Measurements from ENCODE around the gene ZNF423.

The ZNF423 gene

DNA sequence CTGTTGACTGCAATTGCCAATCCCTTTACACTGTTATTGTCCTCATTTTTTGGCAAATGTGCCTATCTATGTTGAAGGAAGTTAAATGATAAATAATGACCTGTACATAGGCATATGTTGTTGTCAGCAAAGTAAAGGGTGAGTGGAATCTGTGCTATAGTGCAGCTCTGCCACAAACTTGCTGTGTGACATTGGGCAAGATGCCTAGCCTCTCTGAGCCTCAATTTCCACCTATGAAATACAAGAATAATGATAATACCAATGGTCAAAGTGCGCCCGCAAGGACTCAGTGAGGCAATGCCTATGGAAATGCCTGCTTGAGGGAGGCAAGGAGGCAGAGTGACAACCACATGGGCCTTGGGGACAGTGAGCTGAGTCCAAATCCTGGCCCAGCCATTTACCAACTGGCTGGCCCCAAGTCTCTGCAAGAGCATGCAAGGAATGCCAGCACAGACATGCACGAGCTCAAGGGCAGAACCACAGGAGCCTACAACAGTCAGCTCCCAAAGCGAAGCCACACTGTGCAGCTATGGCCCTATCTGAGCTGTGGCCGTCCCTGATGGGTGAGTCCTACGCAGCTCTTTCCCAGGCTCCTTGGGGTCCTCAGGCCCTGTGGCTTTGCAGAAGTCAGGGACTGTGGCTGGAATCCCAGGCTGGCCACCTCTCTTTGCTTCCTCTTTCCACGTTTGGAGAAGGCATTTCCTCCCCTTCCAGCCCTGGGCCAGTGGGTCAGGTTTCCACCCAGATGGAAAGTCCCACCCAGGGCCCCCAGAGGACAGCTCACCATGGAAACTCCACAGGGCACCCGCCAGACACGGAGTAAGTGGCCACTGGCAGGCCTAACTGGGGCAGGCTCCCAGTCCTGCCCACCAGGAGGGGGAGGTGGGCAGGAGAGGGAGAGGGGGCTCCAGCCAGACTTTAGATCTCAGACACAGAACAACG, 82.1 kb downstream of the ZNF423 start:
- H3K79me2 ChIP-seq = no peaks in the 10 kb centered on the region
- no peak overlapping the region for H3K4me2 ChIP-seq (ENCODE audit: low read length)
- no peaks in the 10 kb centered on the region for H3K9me3 ChIP-seq (ENCODE audit: control insufficient read depth, low read length)
- H3K9ac ChIP-seq = no peak overlapping the region
- no peak overlapping the region for H3K4me3 ChIP-seq (ENCODE audit: low read depth, low read length)
- no peak overlapping the region for H2AFZ ChIP-seq
- no peaks in the 10 kb centered on the region for H3K4me1 ChIP-seq
- H3K27me3 ChIP-seq (ENCODE audit: control insufficient read depth, insufficient read depth, low read length) = no peaks in the 10 kb centered on the region
- H3K36me3 ChIP-seq (ENCODE audit: control insufficient read depth, insufficient read depth, low read length) = no peaks in the 10 kb centered on the region
- TF ChIP-seq, protein P1, sequence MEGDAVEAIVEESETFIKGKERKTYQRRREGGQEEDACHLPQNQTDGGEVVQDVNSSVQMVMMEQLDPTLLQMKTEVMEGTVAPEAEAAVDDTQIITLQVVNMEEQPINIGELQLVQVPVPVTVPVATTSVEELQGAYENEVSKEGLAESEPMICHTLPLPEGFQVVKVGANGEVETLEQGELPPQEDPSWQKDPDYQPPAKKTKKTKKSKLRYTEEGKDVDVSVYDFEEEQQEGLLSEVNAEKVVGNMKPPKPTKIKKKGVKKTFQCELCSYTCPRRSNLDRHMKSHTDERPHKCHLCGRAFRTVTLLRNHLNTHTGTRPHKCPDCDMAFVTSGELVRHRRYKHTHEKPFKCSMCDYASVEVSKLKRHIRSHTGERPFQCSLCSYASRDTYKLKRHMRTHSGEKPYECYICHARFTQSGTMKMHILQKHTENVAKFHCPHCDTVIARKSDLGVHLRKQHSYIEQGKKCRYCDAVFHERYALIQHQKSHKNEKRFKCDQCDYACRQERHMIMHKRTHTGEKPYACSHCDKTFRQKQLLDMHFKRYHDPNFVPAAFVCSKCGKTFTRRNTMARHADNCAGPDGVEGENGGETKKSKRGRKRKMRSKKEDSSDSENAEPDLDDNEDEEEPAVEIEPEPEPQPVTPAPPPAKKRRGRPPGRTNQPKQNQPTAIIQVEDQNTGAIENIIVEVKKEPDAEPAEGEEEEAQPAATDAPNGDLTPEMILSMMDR (IDR thresholded peaks at IDR 0.05) = no peak
- H3K27ac ChIP-seq = peak overlapping the region; percentile 11

DNA sequence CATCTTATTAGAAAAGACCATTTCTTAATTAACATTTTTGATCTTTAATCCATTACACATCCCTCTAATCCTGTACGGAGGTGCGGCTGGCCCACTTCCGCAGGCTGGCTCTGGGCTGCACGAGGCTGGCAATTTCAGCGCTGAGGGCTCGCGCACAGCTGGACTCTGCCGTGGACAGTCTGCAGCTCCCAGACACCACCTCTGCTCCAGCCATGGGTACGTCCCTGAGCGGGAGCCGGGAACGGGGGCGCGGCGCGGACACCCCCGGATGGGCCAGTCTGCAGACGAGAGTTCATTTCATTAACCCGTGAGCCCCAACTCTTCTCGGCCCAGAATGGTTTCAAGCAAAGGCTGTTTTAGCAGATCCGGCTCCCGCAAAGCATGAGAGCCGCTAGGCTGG, 87.9 kb downstream of the ZNF423 start:
- Histone ChIP-seq H3K27ac (no peak overlapping the region), H3K79me2 (no peaks in the 10 kb centered on the region), H3K4me3 (ENCODE audit: low read depth, low read length) (no peak overlapping the region), H2AFZ (no peak overlapping the region), H3K9me3 (ENCODE audit: control insufficient read depth, low read length) (no peaks in the 10 kb centered on the region), H3K27me3 (ENCODE audit: control insufficient read depth, insufficient read depth, low read length) (no peaks in the 10 kb centered on the region), H3K4me1 (no peaks in the 10 kb centered on the region), H3K36me3 (ENCODE audit: control insufficient read depth, insufficient read depth, low read length) (no peaks in the 10 kb centered on the region), H3K9ac (no peak overlapping the region), H3K4me2 (ENCODE audit: low read length) (no peak overlapping the region)
- TF ChIP-seq, protein P1 (IDR thresholded peaks at IDR 0.05) = no peak

DNA sequence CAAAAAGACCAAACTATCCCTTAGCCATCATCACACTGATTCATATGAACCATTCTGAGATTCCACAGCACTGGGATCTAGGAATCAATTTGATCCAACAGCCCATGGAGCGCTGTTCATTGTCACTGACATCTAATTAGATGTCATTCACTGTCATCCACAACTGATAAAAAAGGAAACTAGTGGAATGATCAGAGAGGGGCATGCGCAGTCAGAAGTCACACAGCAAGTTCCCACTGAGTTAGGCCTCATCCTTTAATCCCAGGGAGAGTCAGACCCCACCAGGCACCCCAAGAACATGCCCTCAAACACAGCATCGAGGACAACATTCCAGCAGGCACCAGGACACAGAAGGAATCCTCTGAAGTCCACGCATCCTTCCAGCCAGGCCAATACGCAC, 88.5 kb downstream of the ZNF423 start:
- Histone ChIP-seq H3K4me3 (ENCODE audit: low read depth, low read length) (no peak overlapping the region), H3K79me2 (no peaks in the 10 kb centered on the region), H2AFZ (no peak overlapping the region), H3K9me3 (ENCODE audit: control insufficient read depth, low read length) (no peaks in the 10 kb centered on the region), H3K36me3 (ENCODE audit: control insufficient read depth, insufficient read depth, low read length) (no peaks in the 10 kb centered on the region), H3K27ac (no peak overlapping the region), H3K9ac (no peak overlapping the region), H3K4me2 (ENCODE audit: low read length) (no peak overlapping the region), H3K4me1 (no peaks in the 10 kb centered on the region), H3K27me3 (ENCODE audit: control insufficient read depth, insufficient read depth, low read length) (no peaks in the 10 kb centered on the region)
- TF ChIP-seq, protein P1 (IDR thresholded peaks at IDR 0.05) = no peak

DNA sequence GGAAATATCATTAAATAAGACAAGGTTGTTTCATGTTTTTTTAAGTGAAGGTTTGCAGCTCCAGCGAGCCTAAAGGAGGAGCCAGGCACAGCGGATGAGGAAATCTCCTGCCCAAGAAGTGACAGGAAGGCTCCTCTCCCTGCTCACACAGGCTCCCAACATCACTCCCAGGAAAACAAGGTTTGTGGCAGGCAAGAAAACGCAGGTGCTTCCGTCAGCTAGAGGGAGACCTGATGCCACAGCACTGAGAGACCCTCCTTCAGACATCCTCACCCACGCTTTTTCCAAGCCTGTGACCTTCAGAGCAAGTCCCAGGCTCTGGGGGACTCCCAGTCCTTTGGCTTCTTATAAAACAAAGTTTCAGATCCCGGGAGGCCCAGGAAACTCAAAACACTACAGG, 89.7 kb downstream of the ZNF423 start:
- Histone ChIP-seq H3K27ac (no peak overlapping the region), H3K79me2 (no peaks in the 10 kb centered on the region), H3K27me3 (ENCODE audit: control insufficient read depth, insufficient read depth, low read length) (no peaks in the 10 kb centered on the region), H3K9ac (no peak overlapping the region), H3K4me1 (no peaks in the 10 kb centered on the region), H3K36me3 (ENCODE audit: control insufficient read depth, insufficient read depth, low read length) (no peaks in the 10 kb centered on the region), H3K4me2 (ENCODE audit: low read length) (no peak overlapping the region), H3K4me3 (ENCODE audit: low read depth, low read length) (no peak overlapping the region), H2AFZ (no peak overlapping the region), H3K9me3 (ENCODE audit: control insufficient read depth, low read length) (no peaks in the 10 kb centered on the region)
- TF ChIP-seq, protein P1 (IDR thresholded peaks at IDR 0.05) = no peak

DNA sequence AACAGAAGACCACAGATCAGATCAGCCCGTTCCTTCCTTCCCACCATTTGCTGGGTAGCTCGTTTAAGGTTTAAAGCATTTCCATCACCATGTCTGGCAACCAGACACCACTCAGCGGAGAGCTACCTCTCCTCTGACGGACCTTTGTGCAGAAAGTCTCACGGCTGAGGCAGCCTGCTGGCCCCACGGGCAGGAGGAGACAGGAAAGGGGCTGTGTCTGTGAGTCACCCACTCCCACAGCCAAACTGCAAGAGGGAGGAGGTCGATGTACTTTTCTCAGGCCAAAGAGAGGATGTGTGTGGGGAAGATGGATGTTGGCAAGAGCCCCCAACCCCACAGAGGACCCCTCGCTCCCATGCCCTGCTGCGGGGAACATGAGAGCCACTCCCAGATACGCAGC, 92.1 kb downstream of the ZNF423 start:
- no peaks in the 10 kb centered on the region for H3K36me3 ChIP-seq (ENCODE audit: control insufficient read depth, insufficient read depth, low read length)
- no peak overlapping the region for H3K27ac ChIP-seq
- no peaks in the 10 kb centered on the region for H3K4me1 ChIP-seq
- no peak overlapping the region for H3K9ac ChIP-seq
- H3K9me3 ChIP-seq (ENCODE audit: control insufficient read depth, low read length) = no peaks in the 10 kb centered on the region
- H3K4me3 ChIP-seq (ENCODE audit: low read depth, low read length) = no peak overlapping the region
- TF ChIP-seq, protein P1 (IDR thresholded peaks at IDR 0.05) = no peak
- no peak overlapping the region for H3K4me2 ChIP-seq (ENCODE audit: low read length)
- no peaks in the 10 kb centered on the region for H3K27me3 ChIP-seq (ENCODE audit: control insufficient read depth, insufficient read depth, low read length)
- no peak overlapping the region for H2AFZ ChIP-seq
- no peaks in the 10 kb centered on the region for H3K79me2 ChIP-seq
